C1 segment of cervical spinal cord (tissue), 14 donors: ENCODE measurements around the gene DOCK10.

ENCODE experiments used
- DNase-seq, 14 donors: peaks; one replicate each; lab custom pipeline; 2025; lab: John Stamatoyannopoulos, UW

Gene DOCK10

GRCh38 chr2:224885291-224885690 lies 157.0 kb downstream of the DOCK10 start:
- DNase-seq, result no peak

DNA sequence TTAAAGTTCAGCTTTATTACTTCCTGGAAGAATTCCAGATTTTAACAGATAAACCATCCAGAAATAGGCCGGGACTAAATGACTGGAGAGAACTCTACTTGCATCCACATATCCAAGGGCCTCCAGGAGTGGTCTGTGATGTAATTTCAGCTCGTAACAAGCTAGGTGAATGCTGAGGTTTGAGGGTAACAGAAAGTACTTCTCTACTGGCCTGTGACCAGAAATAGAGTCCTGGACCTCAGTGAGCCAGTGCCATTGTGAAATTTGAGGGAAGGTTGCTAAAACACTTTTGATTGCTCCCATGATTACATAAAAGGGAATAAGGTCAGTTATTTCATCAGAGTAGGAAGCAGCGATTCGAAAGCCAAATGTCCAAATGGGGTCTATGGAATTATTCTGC lies 158.1 kb downstream of the DOCK10 start:
- peak in 1 of 14 donors; percentile 3 for DNase-seq

- no peak for DNase-seq
Measured at GRCh38 chr2:224883700-224884099, 158.6 kb downstream of the DOCK10 start.

DNA sequence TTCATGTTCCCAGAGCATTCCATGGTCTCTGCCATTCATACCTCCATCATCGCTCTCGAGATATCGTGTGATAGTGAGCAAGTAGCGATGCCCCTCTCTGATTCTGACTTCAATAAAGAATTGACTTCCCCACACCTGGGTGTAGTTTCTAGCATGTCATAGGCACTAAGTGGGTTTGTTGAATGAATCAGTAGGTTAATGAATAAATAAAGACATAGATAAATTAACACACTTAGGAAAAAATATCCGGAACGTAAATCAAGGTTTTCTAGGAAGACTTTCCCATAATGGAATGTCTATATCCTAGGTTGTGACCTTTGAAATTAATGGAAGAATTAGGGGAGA lies 159.1 kb downstream of the DOCK10 start:
- no peak for DNase-seq

DNA sequence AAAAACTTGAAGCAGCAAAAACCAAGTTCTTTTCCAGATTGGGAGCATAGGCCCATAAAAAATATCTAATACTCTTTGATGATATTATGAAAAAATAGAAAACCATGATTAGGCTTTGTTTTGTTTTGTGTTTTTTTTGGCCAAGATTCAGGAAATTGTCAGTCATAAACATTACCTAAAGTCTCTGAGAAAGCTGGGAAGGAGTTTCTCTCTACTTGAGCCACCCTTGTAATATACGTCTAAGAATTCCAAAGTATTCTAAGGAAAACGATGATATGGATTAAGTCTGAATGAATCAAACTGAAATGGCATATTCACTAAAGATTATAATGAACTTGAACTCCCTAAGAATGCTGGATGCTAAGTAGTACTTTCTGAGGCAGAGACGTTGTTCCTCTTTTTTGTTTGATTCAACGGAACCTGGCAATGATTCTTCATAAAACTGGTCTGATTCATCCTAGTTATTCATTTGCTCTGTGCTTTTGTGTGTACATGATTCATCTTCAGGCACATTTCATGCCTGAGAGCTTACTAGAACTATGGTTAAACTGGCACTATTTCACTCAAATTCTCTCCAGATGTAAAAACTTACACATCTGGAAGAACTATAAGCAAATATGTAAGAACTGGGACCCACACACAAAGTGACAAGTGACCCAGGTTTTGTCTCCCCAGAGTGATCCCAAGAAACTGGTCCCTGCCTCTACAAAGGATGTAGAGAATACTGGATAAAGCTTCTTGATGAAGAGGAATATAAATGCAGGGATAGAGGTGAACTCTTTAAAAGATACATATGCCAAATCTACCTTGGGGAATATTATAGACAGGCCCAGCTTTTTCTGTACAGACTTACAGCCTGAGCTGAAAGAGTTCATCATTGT lies 159.7 kb downstream of the DOCK10 start:
- DNase-seq, result no peak

DNA sequence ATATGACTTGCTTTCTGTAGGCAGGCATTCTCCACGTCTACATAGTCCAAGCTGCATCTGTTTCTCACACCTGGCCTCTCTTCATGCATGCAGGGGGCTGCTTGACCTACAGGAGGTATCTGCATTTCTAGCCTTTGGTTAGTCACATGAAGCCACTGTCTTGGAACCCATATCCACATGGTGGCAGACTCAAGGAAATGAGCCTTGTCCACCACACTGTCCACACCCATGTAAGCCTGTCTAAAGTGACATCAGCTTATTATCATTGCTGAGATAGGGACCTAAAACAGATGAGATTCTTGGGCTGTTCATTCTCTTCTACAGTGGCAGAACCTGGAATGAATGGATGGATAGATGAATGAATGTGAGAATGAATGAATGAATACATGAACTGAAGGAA lies 160.4 kb downstream of the DOCK10 start:
- DNase-seq, result no peak

- DNase-seq, result no peak
Measured at GRCh38 chr2:224876522-224876921, 165.7 kb downstream of the DOCK10 start.

GRCh38 chr2:224875841-224876240 lies 166.4 kb downstream of the DOCK10 start:
- no peak for DNase-seq

DNA sequence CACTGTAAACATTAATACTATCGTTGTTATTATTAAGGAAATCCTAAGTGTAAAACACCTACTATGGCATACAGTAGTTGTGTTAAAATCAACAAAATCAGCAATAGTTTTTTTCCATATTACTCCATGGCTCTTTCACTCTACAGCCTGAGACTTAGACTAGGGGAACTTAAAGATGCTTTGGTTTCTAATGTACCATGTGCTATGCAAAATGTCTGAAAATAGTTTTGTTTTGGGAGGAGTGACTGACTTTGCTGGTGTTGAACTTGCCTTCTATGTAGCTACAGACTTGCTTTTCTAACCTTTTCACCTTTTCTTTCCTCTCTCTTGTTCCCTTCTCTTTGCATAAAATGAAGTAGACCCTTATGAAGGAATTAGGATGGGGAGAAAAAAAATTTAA lies 167.1 kb downstream of the DOCK10 start:
- no peak for DNase-seq

- no peak for DNase-seq
Measured at GRCh38 chr2:224871813-224872212, 170.5 kb downstream of the DOCK10 start.

DNA sequence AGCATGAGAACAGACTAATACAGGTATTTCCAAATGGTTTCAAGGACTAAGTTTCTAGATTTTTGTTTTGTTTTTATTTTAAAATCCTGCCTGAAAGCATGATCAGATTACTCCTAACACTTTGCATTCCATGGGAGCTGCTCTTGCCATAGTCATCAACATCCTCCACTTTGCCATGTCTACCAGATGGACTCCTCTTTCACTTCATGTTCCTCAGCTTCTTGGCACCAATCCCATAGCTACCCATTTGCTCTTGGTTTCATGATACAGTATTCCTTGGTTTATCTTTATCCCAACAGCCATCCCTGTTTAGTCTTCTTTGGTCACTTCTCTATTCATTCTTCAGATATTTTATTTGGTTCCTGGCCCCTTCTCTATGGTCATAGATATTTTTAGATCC lies 171.9 kb downstream of the DOCK10 start:
- no peak for DNase-seq

- no peak for DNase-seq
Measured at GRCh38 chr2:224869601-224870233, 172.6 kb downstream of the DOCK10 start.

DNA sequence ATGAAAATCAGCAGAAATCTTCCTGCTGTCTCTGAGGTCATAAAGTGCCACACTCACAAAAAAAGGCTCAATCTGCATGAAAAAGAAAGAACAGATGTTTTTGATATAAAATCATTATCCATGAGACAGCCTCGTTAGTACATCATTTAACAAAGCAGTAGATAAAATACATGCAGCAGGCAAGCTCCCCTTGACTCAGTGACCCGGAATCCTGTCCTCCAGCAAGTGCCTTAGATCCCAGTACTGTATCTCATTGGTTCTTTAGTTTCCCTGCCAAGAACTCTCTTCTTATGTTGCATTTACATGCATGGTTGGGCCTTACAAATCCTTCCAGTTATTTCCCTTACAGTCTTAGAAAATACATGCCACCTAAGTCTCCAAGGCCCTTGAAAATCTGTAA lies 177.3 kb downstream of the DOCK10 start:
- no peak for DNase-seq

DNA sequence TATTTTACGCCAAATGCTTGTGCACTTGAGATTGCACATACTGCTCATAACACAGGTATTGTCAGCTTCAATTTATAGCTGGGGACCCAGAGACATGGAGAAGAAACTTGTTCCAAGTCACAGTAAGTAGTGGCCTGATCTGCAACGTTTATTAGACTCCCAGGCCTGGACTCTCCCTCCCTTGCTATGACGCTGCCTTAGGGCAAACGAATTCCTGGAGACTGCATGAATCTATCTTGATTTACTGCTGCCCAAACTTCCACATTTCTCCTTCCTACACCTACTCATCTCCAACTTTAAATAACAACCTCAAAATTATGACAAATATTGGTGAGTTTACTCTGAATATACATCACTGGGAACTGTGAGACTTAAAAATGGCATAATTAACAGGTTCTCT lies 181.0 kb downstream of the DOCK10 start:
- DNase-seq, result no peak

DNA sequence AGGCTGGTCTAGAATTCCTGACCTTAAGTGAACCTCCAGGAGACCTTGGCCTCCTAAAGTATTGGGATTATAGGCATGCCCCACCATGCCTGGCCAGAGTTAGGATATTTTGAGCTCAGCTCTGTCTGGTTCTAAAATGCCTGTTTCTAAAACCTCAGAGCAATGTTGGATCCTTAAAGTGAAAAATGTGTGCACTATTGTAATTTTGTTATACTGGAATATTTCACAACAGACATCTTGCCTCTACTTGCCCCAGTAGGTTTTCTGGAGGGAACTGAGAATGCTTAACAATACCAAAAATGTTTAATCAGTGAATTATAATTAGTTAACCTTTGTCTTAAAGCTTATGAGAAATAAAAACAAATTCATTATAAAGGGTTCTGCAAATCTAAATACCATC lies 181.5 kb downstream of the DOCK10 start:
- no peak for DNase-seq

DNA sequence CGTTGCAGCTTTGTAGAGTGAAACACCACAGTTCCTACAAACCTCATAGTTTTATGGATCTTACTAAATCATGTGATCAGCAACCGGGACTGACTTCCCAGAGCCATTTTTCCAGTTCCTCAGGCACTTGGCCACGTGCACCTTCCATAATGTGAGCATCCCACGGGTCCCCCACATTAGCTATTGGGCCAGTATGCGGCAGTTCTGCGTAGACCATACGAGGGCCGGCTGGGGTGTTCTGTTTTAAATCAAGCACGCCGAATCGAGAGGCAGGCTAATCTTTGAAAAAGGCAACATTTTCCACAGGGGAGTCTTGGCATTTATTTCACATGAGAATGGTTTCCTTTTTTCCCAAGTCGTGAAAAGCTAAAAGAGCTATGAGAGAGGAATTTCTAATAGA lies 190.5 kb downstream of the DOCK10 start:
- DNase-seq, result no peak

DNA sequence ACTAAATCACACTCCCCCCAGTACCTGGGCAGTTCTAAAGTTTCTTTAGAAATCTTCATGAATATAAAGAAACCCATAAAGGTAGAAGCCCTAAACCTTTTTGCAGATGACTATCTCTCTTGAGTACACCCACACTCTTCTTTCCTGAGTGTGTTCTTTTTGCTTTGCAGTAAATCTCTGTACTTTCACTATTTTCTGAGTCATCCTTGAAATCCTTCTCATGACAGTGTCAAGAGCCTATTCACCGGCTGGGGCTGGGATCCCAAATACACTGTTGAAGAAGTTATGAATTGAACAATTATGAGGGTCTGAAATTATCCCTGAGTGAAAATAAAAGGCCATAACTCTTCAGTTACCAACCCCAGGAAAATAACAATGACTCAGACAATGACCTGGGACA lies 192.2 kb downstream of the DOCK10 start:
- no peak for DNase-seq

DNA sequence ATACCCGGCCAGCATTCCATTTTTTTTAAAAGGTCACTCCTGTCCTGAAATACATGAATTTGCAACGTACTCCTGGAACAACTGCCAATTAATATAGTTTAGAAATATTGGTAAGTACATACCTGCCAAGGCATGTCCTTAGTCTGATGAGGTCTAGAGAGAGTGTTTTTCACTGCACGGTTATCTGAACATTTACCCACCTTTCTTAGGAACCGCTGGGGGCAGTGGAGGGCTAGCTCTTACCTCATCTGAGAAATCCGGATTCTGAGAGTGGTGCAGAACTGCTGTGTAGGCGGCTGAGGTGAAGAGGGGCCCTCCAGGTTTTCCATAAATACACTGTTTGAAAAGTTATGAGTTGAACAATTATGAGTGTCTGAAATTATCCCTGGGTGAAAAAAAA lies 193.0 kb downstream of the DOCK10 start:
- no peak for DNase-seq

- no peak for DNase-seq
Measured at GRCh38 chr2:224847961-224848850, 194.1 kb downstream of the DOCK10 start.

DNA sequence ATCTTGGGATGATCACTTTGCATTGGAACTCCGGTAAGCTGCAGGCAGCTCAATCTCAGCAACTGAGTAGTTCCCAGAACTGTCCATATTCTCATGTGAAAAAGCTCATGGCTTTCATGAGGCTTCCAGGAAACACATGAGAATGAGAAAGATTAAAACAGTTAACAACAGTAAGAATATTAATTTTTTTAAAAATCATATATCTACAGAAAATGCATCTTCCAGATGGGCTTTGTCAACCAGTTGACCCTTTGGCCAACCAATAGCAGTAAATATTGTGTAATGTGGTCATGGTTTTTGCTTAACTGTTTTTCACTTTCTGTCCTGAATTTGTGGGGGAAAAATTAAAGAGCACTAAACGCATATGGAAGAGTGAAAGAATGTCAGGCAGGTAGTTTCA lies 194.9 kb downstream of the DOCK10 start:
- no peak for DNase-seq

DNA sequence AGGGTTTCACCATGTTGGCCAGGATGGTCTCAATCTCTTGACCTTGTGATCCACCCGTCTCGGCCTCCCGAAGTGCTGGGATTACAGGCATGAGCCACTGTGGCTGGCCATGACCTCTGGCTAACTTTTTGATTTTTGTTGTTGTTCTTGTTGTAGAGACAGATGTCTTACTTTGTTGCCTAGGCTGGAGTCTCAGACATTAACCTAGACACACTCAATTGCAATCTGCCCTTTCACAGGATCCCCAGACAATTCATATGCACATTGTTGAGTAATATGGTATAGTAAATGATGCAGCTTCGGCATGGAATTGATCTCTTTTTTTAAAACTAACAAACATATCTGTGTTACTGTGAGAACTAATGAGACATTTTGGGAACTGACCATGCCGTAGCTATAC lies 195.6 kb downstream of the DOCK10 start:
- DNase-seq, result no peak

GRCh38 chr2:224846161-224846560 lies 196.1 kb downstream of the DOCK10 start:
- DNase-seq, result no peak
